ENCODE data around the gene SLC16A11. TPM values are rescaled to one million over a fixed set of nuclear protein-coding genes. Genes with fewer than 3 reads are reported as not detected.
A peak's percentile ranks its signal among the peaks of the same experiment; 100 is the strongest.
"Not testable (repeated sequence)": the region's sequence is repeated elsewhere in the genome, so short reads cannot be mapped to it uniquely, and the experiment has no call there.

Gene SLC16A11
- polyA plus RNA-seq, 1 donor: 0.94 TPM

DNA sequence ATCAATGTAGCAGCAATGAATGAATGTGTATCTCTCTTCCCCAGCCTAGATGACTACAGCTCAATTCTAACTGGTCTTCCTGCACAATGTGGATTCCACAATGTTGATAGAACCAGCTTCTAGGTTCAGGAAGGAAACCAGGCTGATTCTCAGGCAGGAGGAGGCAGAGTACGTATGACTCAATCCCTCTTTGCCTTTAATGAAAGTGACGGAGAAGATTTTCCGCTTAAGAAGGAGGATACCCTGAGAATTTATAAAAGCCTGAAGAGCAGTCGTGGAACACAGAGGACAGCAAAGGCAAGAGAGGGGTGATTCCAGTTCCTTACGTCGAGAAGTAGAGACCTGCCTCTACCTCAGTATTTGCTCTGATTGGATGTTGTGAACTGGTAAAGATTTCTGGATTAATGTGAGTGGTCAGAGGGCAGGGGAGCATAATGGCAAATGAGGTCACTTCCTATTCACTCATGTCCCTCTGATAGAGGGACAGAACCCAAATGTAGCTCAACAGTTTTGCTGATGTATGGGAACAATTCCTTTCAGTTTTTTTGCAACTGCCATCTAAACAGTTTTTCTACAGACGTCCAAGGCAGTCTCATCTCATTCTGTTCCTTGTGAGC, 15.0 kb upstream of the SLC16A11 start:
- WGBS (ENCODE audit: insufficient coverage, low lambda C conversion rate): 77% methylated on average over 4 of the region's 7 CpGs
- Histone ChIP-seq H3K27me3 (ENCODE audit: control insufficient read depth, insufficient read depth, low read length) (peaks cover 2% of the 10 kb centered on the region), H3K27ac (ENCODE audit: low read length) (no peak overlapping the region), H3K4me3 (ENCODE audit: low read length) (no peak overlapping the region), H3K4me1 (ENCODE audit: control insufficient read depth, insufficient read depth, low read length) (no peaks in the 10 kb centered on the region), H3K9me3 (ENCODE audit: control insufficient read depth, low read depth, low read length) (no peaks in the 10 kb centered on the region), H3K36me3 (ENCODE audit: control insufficient read depth, insufficient read depth, low read length) (no peaks in the 10 kb centered on the region)
- no peak for DNase-seq

DNA sequence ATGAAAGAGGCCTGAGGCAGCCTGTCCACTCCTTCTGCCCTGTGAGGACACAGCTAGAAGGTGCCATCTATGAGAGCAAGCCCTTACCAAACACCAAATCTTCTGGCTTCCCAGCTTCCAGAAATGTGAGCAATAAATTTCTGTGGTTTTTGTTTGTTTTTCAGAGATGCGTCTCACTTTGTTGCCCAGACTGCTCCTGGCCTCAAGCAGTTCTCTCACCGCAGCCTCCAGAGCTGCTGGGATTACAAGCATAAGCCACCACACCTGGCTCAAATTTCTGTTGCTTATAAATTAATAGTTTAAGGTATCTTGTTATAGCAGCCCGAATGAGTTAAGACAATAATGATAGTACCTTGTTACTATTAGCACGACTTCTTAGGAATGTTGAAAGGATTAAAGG, 12.5 kb upstream of the SLC16A11 start:
- no peak for DNase-seq
- Histone ChIP-seq H3K4me1 (ENCODE audit: control insufficient read depth, insufficient read depth, low read length) (no peaks in the 10 kb centered on the region), H3K27me3 (ENCODE audit: control insufficient read depth, insufficient read depth, low read length) (peaks cover 7% of the 10 kb centered on the region), H3K36me3 (ENCODE audit: control insufficient read depth, insufficient read depth, low read length) (no peaks in the 10 kb centered on the region), H3K4me3 (ENCODE audit: low read length) (no peak overlapping the region), H3K9me3 (ENCODE audit: control insufficient read depth, low read depth, low read length) (no peaks in the 10 kb centered on the region), H3K27ac (ENCODE audit: low read length) (no peak overlapping the region)
- WGBS (ENCODE audit: insufficient coverage, low lambda C conversion rate): no CpG with 5 or more reads among the region's 4 CpGs

- no CpG with 5 or more reads among the region's 9 CpGs for WGBS (ENCODE audit: insufficient coverage, low lambda C conversion rate)
- peaks cover 13% of the 10 kb centered on the region for H3K27me3 ChIP-seq (ENCODE audit: control insufficient read depth, insufficient read depth, low read length)
- DNase-seq; H3K4me3 ChIP-seq (ENCODE audit: low read length); H3K27ac ChIP-seq (ENCODE audit: low read length); H3K36me3 ChIP-seq (ENCODE audit: control insufficient read depth, insufficient read depth, low read length); H3K9me3 ChIP-seq (ENCODE audit: control insufficient read depth, low read depth, low read length): not testable (repeated sequence)
- peaks cover 15% of the 10 kb centered on the region for H3K4me1 ChIP-seq (ENCODE audit: control insufficient read depth, insufficient read depth, low read length)
Observed at GRCh38 chr17:7050583-7050982, 6.7 kb upstream of the SLC16A11 start.

- Histone ChIP-seq H3K36me3 (ENCODE audit: control insufficient read depth, insufficient read depth, low read length) (no peaks in the 10 kb centered on the region), H3K4me3 (ENCODE audit: low read length) (no peak overlapping the region), H3K27me3 (ENCODE audit: control insufficient read depth, insufficient read depth, low read length) (peaks cover 27% of the 10 kb centered on the region), H3K9me3 (ENCODE audit: control insufficient read depth, low read depth, low read length) (peaks cover under 1% of the 10 kb centered on the region), H3K4me1 (ENCODE audit: control insufficient read depth, insufficient read depth, low read length) (peaks cover 22% of the 10 kb centered on the region), H3K27ac (ENCODE audit: low read length) (no peak overlapping the region)
- no peak for DNase-seq
- no CpG with 5 or more reads among the region's 6 CpGs for WGBS (ENCODE audit: insufficient coverage, low lambda C conversion rate)
Observed at GRCh38 chr17:7048968-7049367, 5.1 kb upstream of the SLC16A11 start.

DNA sequence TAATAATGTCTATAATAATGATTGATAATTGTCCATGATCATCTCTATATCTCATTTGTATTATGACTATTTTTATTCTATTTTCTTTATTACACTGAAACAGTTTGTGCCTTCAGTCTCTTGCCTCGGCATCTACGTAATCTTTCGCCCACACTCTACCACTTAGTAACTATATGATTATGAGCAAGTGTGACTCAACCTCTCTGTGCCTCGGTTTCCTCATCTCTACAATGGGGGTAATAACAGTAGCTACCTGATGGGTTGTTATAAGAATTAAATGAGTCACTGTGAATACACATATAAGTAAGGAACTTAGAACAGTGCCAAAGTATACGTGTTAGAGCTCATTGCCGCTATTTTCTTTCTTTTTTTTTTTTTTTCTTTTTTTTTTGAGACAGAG, 3.7 kb upstream of the SLC16A11 start:
- H3K27me3 ChIP-seq (ENCODE audit: control insufficient read depth, insufficient read depth, low read length): peaks cover 36% of the 10 kb centered on the region
- H3K36me3 ChIP-seq (ENCODE audit: control insufficient read depth, insufficient read depth, low read length): no peaks in the 10 kb centered on the region
- DNase-seq: no peak
- no peak overlapping the region for H3K4me3 ChIP-seq (ENCODE audit: low read length)
- H3K4me1 ChIP-seq (ENCODE audit: control insufficient read depth, insufficient read depth, low read length): peaks cover 35% of the 10 kb centered on the region
- H3K9me3 ChIP-seq (ENCODE audit: control insufficient read depth, low read depth, low read length): peaks cover 15% of the 10 kb centered on the region
- WGBS (ENCODE audit: insufficient coverage, low lambda C conversion rate): 79% methylated on average over 2 of the region's 6 CpGs
- no peak overlapping the region for H3K27ac ChIP-seq (ENCODE audit: low read length)

DNA sequence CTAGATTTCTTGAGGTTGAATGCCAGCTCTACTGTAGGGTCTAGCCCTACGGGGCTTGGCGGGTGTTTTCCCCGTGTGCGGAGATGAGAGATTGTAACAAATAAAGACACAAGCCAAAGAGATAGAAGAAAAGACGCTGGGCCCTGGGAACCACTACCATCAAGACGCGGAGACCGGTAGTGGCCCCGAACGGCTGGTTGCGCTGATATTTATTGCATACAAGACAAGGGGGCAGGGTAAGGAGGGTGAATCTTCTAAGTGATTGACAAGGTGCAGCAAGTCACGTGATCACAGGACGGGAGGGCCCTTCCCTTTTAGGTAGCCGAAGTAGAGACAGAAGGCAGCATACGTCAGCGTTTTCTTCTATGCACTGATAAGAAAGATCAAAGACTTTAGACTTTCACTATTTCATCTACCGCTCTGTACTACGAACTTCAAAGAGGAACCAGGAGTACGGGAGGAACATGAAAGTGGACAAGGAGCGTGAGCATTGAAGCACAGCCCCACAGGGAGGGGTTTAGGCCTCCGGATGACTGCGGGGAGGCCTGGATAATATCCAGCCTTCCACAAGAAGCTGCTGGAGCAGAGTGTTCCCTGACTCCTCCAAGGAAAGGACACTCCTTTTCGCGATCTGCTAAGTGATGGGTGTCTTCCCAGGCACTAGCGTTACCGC, 3.0 kb upstream of the SLC16A11 start:
- Histone ChIP-seq H3K9me3 (ENCODE audit: control insufficient read depth, low read depth, low read length) (peaks cover 17% of the 10 kb centered on the region), H3K4me1 (ENCODE audit: control insufficient read depth, insufficient read depth, low read length) (peaks cover 40% of the 10 kb centered on the region), H3K27me3 (ENCODE audit: control insufficient read depth, insufficient read depth, low read length) (peaks cover 43% of the 10 kb centered on the region), H3K27ac (ENCODE audit: low read length) (peak overlapping the region; percentile 33)
- H3K36me3 ChIP-seq (ENCODE audit: control insufficient read depth, insufficient read depth, low read length); H3K4me3 ChIP-seq (ENCODE audit: low read length): not testable (repeated sequence)
- WGBS (ENCODE audit: insufficient coverage, low lambda C conversion rate): 0% methylated on average over 3 of the region's 26 CpGs
- peak; percentile 79 to 92 for DNase-seq

DNA sequence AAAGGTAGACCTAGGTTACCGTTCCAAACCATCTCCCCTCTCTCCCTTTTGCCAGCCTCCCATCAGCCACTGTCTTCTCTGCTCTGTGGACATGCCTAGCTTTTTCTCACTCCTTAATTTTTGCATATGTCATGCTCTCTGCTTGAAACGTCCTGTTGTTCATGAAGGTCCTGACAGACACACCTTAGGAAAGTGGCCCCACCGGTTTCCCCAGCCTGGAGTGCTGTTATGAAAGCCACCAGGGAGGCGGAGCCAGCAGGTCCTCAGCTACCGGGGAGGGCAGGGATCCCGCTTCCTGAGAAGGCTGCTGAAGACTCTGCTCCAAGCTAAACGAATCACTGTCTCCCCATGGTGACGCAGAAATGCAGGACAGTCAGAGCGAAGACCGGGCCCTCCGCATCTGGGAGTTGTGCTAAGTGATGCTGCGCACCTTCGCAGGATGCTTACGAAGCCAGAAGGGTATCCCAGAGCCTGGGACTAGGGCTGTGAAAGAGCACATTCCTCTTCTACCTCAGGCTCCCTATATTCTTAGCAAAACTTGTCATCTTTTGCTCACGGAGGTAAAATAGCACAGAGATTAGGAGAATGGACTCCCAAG, 2.3 kb upstream of the SLC16A11 start:
- peaks cover 48% of the 10 kb centered on the region for H3K27me3 ChIP-seq (ENCODE audit: control insufficient read depth, insufficient read depth, low read length)
- WGBS (ENCODE audit: insufficient coverage, low lambda C conversion rate): 0% methylated on average over 1 of the region's 15 CpGs
- H3K9me3 ChIP-seq (ENCODE audit: control insufficient read depth, low read depth, low read length): peaks cover 17% of the 10 kb centered on the region
- H3K36me3 ChIP-seq (ENCODE audit: control insufficient read depth, insufficient read depth, low read length): no peaks in the 10 kb centered on the region
- peak overlapping the region; percentile 33 for H3K27ac ChIP-seq (ENCODE audit: low read length)
- DNase-seq: peak; percentile 84 to 90
- peaks cover 40% of the 10 kb centered on the region for H3K4me1 ChIP-seq (ENCODE audit: control insufficient read depth, insufficient read depth, low read length)
- H3K4me3 ChIP-seq (ENCODE audit: low read length): no peak overlapping the region

DNA sequence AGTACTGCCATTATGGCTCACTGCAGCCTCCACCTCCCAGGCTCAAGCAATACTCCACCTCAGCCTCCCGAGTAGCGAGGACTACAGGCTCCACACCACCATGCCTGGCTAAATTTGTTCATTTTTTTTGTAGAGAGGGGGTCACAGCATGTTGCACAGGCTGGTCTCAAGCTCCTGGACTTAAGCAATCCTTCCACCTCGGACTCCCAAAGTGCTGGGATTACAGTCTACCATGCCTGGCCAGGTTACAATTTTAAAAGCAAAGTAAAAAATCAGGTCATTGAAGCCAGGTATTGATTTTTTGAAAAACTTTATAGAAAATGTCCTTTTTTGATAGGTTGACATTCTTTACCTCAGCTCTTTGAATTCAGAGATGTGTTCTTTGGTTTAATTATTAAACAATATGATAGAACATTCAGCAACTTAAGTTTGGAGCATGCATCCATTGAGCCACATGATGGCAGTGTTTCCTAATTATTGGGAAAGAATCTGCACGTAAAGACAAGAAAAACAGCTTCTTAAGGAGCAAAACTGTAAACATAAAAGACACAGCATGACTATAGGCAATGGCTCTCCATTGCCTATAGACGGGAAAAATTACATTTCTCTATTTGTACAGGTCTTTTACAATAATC, 1.7 kb upstream of the SLC16A11 start:
- Histone ChIP-seq H3K27ac (ENCODE audit: low read length) (peak overlapping the region; percentile 33), H3K4me1 (ENCODE audit: control insufficient read depth, insufficient read depth, low read length) (peaks cover 40% of the 10 kb centered on the region), H3K4me3 (ENCODE audit: low read length) (no peak overlapping the region), H3K9me3 (ENCODE audit: control insufficient read depth, low read depth, low read length) (peaks cover 17% of the 10 kb centered on the region), H3K27me3 (ENCODE audit: control insufficient read depth, insufficient read depth, low read length) (peaks cover 48% of the 10 kb centered on the region), H3K36me3 (ENCODE audit: control insufficient read depth, insufficient read depth, low read length) (no peaks in the 10 kb centered on the region)
- DNase-seq: peak in 1 of 2 donors; percentile 82
- 10% methylated on average over 2 of the region's 5 CpGs for WGBS (ENCODE audit: insufficient coverage, low lambda C conversion rate)

- peaks cover 42% of the 10 kb centered on the region for H3K27me3 ChIP-seq (ENCODE audit: control insufficient read depth, insufficient read depth, low read length)
- peaks cover 49% of the 10 kb centered on the region for H3K4me1 ChIP-seq (ENCODE audit: control insufficient read depth, insufficient read depth, low read length)
- peak overlapping the region; percentile 17 for H3K4me3 ChIP-seq (ENCODE audit: low read length)
- H3K36me3 ChIP-seq (ENCODE audit: control insufficient read depth, insufficient read depth, low read length): no peaks in the 10 kb centered on the region
- no CpG with 5 or more reads among the region's 21 CpGs for WGBS (ENCODE audit: insufficient coverage, low lambda C conversion rate)
- no peak overlapping the region for H3K27ac ChIP-seq (ENCODE audit: low read length)
- H3K9me3 ChIP-seq (ENCODE audit: control insufficient read depth, low read depth, low read length): peaks cover 17% of the 10 kb centered on the region
- no peak for DNase-seq
Observed at GRCh38 chr17:7043182-7043496, 753 bp downstream of the SLC16A11 start.

- WGBS (ENCODE audit: insufficient coverage, low lambda C conversion rate): no CpG with 5 or more reads among the region's 53 CpGs
- H3K36me3 ChIP-seq (ENCODE audit: control insufficient read depth, insufficient read depth, low read length): no peaks in the 10 kb centered on the region
- no peak overlapping the region for H3K4me3 ChIP-seq (ENCODE audit: low read length)
- peaks cover 41% of the 10 kb centered on the region for H3K27me3 ChIP-seq (ENCODE audit: control insufficient read depth, insufficient read depth, low read length)
- no peak overlapping the region for H3K27ac ChIP-seq (ENCODE audit: low read length)
- H3K4me1 ChIP-seq (ENCODE audit: control insufficient read depth, insufficient read depth, low read length): peaks cover 54% of the 10 kb centered on the region
- H3K9me3 ChIP-seq (ENCODE audit: control insufficient read depth, low read depth, low read length): peaks cover 17% of the 10 kb centered on the region
- peak in 1 of 2 donors; percentile 50 for DNase-seq
Observed at GRCh38 chr17:7042501-7043181, 1.3 kb downstream of the SLC16A11 start.
